Panc1 (cell line): ENCODE measurements around the gene EDEM1. TPM values are rescaled to one million over a fixed set of nuclear protein-coding genes. Genes with fewer than 3 reads are reported as not detected.

Experiments
- ATAC-seq: fragments of 200-7000 bp; cut with Tn5 transposase; 2 replicates; pipeline ENCODE4 v1.9.1; 2020; ENCODE audit warnings: mild to moderate bottlenecking, moderate library complexity
- BruUV-seq: library from RNA; stranded (reverse); fragments of 400-500 nt; replicated peaks from 2 replicates; lab custom pipeline; 2021; lab: Mats Ljungman, UMichigan
- CTCF ChIA-PET: fragments of 300-600 bp; sonication (Branson Sonifier 250); formaldehyde crosslinking; loops from one replicate; lab custom pipeline; 2022; ENCODE audit warnings: antibody characterized with exemption; lab: Charles Lee
- POLR2A ChIA-PET: fragments of 300-600 bp; sonication (Branson Sonifier 250); formaldehyde crosslinking; loops from one replicate; lab custom pipeline; 2022; ENCODE audit warnings: antibody characterized with exemption; lab: Charles Lee
- DNase-seq: peaks from one replicate; pipeline ENCODE4 v3.0.0-alpha.2; 2010; ENCODE audit warnings: low read depth, low spot score
- H3K27ac ChIP-seq: 2 replicates; pipeline ENCODE4 v1.5.1; 2011; ENCODE audit warnings: mild to moderate bottlenecking, low read length, inconsistent platforms
- H3K27me3 ChIP-seq: fragments of 200-500 bp; sonication (Bioruptor generic); 2 replicates; pipeline ENCODE4 v1.6.0; 2014; ENCODE audit warnings: low read length, inconsistent platforms; ENCODE audit not compliant: control insufficient read depth, insufficient read depth
- H3K36me3 ChIP-seq: fragments of 200-500 bp; sonication (Bioruptor generic); 2 replicates; pipeline ENCODE4 v1.5.1; 2014; ENCODE audit warnings: inconsistent platforms, mild to moderate bottlenecking, low read length, moderate library complexity; ENCODE audit not compliant: control insufficient read depth, insufficient read depth
- H3K4me1 ChIP-seq: 2 replicates; pipeline ENCODE4 v1.5.1; 2011; ENCODE audit warnings: inconsistent platforms, mild to moderate bottlenecking, low read length, moderate library complexity; ENCODE audit not compliant: control insufficient read depth, insufficient read depth
- H3K4me3 ChIP-seq, 2 experiments: 2 replicates each; pipeline ENCODE4 v1.5.1; 2011 to 2012; ENCODE audit warnings: low read depth in 2 of 2, low read length in 2 of 2, mild to moderate bottlenecking in 2 of 2, inconsistent platforms in 1 of 2, moderate library complexity in 1 of 2
- H3K9me3 ChIP-seq: fragments of 200-500 bp; sonication (Bioruptor generic); 2 replicates; pipeline ENCODE4 v1.5.1; 2014; ENCODE audit warnings: low read depth, mild to moderate bottlenecking, inconsistent platforms, low read length, moderate library complexity; ENCODE audit not compliant: control insufficient read depth, insufficient read depth
- CTCF ChIP-seq: fragments of 450-650 bp; IDR thresholded peaks from 2 replicates; pipeline ENCODE4 v1.5.1; 2017; ENCODE audit warnings: mild to moderate bottlenecking
- POLR2AphosphoS5 ChIP-seq: IDR thresholded peaks from 2 replicates; pipeline ENCODE4 v1.6.1; 2012; ENCODE audit warnings: mild to moderate bottlenecking, low read depth, low read length, moderate library complexity
- REST ChIP-seq, 2 experiments: IDR thresholded peaks; 2 replicates each; pipeline ENCODE4 v1.6.1; 2011 to 2012; ENCODE audit warnings: low read depth in 2 of 2, control low read depth in 1 of 2, low read length in 1 of 2, mild to moderate bottlenecking in 1 of 2, moderate library complexity in 1 of 2; ENCODE audit not compliant: insufficient read depth in 1 of 2
- SIN3A ChIP-seq: IDR thresholded peaks from 2 replicates; pipeline ENCODE4 v1.6.1; 2012; ENCODE audit warnings: low read depth, mild to moderate bottlenecking, low read length, moderate library complexity, borderline replicate concordance; ENCODE audit not compliant: insufficient read depth
- TCF7L2 ChIP-seq: IDR thresholded peaks from 2 replicates; pipeline ENCODE4 v1.6.1; 2011; ENCODE audit warnings: mild to moderate bottlenecking, low read depth, low read length, inconsistent platforms
- in situ Hi-C: cut with HindIII; loops from 2 replicates; pipeline ENCODE4 v1.10.0; 2016; ENCODE audit warnings: low sequenced_read_pairs, low pct_unique_long_range_greater_than_20kb
- intact Hi-C: fragments of 100-400 bp; cut with micrococcal nuclease; formaldehyde crosslinking; loops from one replicate; pipeline ENCODE4 v1.10.0; 2022; ENCODE audit not compliant: unreplicated experiment
- total RNA-seq: library from RNA; stranded (reverse); gene quantifications from one replicate; pipeline ENCODE4 v1.2.1, GENCODE V29; 2021; ENCODE audit not compliant: unreplicated experiment

The EDEM1 gene
- total RNA-seq, 1 experiment from 2014 or later: 44.6 TPM

- H3K36me3 ChIP-seq: peaks cover 5% of the 10 kb centered on the region; the same call in 1 of the 2 replicates
- TF ChIP-seq CTCF (no peak), SIN3A (no peak), POLR2AphosphoS5 (no peak), REST (IDR thresholded peaks at IDR 0.05; ENCODE audit: insufficient read depth in 1 of 2, low read depth in 2 of 2, low read length in 1 of 2) (no peak), TCF7L2 (no peak)
- ChIA-PET CTCF (no interaction called here), POLR2A (no interaction called here)
- peaks cover 12% of the 10 kb centered on the region; the same call in 1 of the 2 replicates for H3K4me1 ChIP-seq
- ATAC-seq (no peak), DNase-seq (no peak)
- H3K27ac ChIP-seq: peak overlapping the region; percentile 61; the same call in 1 of the 2 replicates
- in situ Hi-C loops (no loop called here), intact Hi-C loops (no loop called here)
- H3K27me3 ChIP-seq: no peaks in the 10 kb centered on the region
- no peaks in the 10 kb centered on the region for H3K9me3 ChIP-seq
- no peak overlapping the region for H3K4me3 ChIP-seq
- no TSS peak for BruUV-seq
Measured at GRCh38 chr3:5198313-5198677, 10.8 kb downstream of the EDEM1 start.

- ATAC-seq: no peak
- in situ Hi-C loops: no loop called here
- TF ChIP-seq SIN3A: no peak
- no peak for TF ChIP-seq CTCF
- TF ChIP-seq REST (IDR thresholded peaks at IDR 0.05; ENCODE audit: insufficient read depth in 1 of 2, low read depth in 2 of 2, low read length in 1 of 2): no peak
- no peak for TF ChIP-seq TCF7L2
- TF ChIP-seq POLR2AphosphoS5: no peak
- ChIA-PET POLR2A (no interaction called here), CTCF (no interaction called here)
- Histone ChIP-seq H3K4me1 (peaks cover 12% of the 10 kb centered on the region; the same call in 1 of the 2 replicates), H3K4me3 (no peak overlapping the region), H3K9me3 (no peaks in the 10 kb centered on the region), H3K36me3 (peaks cover 5% of the 10 kb centered on the region; the same call in 1 of the 2 replicates), H3K27ac (no peak overlapping the region), H3K27me3 (no peaks in the 10 kb centered on the region)
- BruUV-seq: no TSS peak
- intact Hi-C loops: no loop called here
- no peak for DNase-seq
Measured at GRCh38 chr3:5198986-5199731, 11.7 kb downstream of the EDEM1 start.
